NOMO-1 treated with DMSO at 0.1 percent for 48 hours (cell line): ENCODE measurements around the gene FOCAD.

Experiments
- DNase-seq: peaks from one replicate; lab custom pipeline; 2025; ENCODE audit not compliant: unreplicated experiment; lab: John Stamatoyannopoulos, UW

The FOCAD gene

GRCh38 chr9:21015129-21015815 lies 331.2 kb downstream of the FOCAD start:
- DNase-seq: no peak

- DNase-seq: no peak
Observed at GRCh38 chr9:21015995-21016394, 331.9 kb downstream of the FOCAD start.

GRCh38 chr9:21016701-21017491 lies 332.8 kb downstream of the FOCAD start:
- no peak for DNase-seq

GRCh38 chr9:21018177-21018576 lies 334.1 kb downstream of the FOCAD start:
- no peak for DNase-seq

GRCh38 chr9:21023861-21024260 lies 339.8 kb downstream of the FOCAD start:
- no peak for DNase-seq

GRCh38 chr9:21027295-21027694 lies 343.2 kb downstream of the FOCAD start:
- DNase-seq: no peak

- no peak for DNase-seq
Observed at GRCh38 chr9:21028466-21028865, 344.4 kb downstream of the FOCAD start.

- DNase-seq: no peak
Observed at GRCh38 chr9:21029661-21030060, 345.6 kb downstream of the FOCAD start.

- no peak for DNase-seq
Observed at GRCh38 chr9:21030389-21031035, 346.5 kb downstream of the FOCAD start.

- DNase-seq: no peak
Observed at GRCh38 chr9:21031091-21031807, 347.2 kb downstream of the FOCAD start, which contains the start of gene HACD4. HACD4 (minus strand) TSS chr9:21031640; CDS start chr9:21031590, 50 bp downstream.

GRCh38 chr9:21031808-21032183 lies 347.7 kb downstream of the FOCAD start:
- DNase-seq: no peak

GRCh38 chr9:21037278-21037677 lies 353.2 kb downstream of the FOCAD start:
- no peak for DNase-seq

GRCh38 chr9:21039302-21039701 lies 355.2 kb downstream of the FOCAD start:
- DNase-seq: no peak

- DNase-seq: no peak
Observed at GRCh38 chr9:21042466-21042865, 358.4 kb downstream of the FOCAD start.

- DNase-seq: no peak
Observed at GRCh38 chr9:21043841-21044240, 359.8 kb downstream of the FOCAD start.
